HL-60 (cell line): ENCODE results near the gene MMP24.
"Not testable (repeated sequence)": the region's sequence is repeated elsewhere in the genome, so short reads cannot be mapped to it uniquely, and the experiment has no call there.

Experiments
- CTCF ChIP-seq: IDR thresholded peaks from one replicate; pipeline ENCODE4 v1.5.1; 2011; ENCODE audit warnings: low read length, control low read depth, inconsistent platforms; ENCODE audit not compliant: insufficient read depth
- GABPA ChIP-seq: IDR thresholded peaks from 2 replicates; pipeline ENCODE4 v1.6.1; 2012; ENCODE audit warnings: low read depth
- REST ChIP-seq: IDR thresholded peaks from 2 replicates; pipeline ENCODE4 v1.6.1; 2012; ENCODE audit warnings: low read depth; ENCODE audit not compliant: insufficient replicate concordance

- TF ChIP-seq CTCF, GABPA, REST: not testable (repeated sequence)
Observed at GRCh38 chr20:35252598-35252997, 26.1 kb downstream of the MMP24 start.
